ENCODE data around the gene PPP1R14B. TPM values are rescaled to one million over a fixed set of nuclear protein-coding genes. Genes with fewer than 3 reads are reported as not detected.

PPP1R14B gene
- total and polyA plus RNA-seq, 2 experiments from 2014 or later = 115 to 239 TPM

DNA sequence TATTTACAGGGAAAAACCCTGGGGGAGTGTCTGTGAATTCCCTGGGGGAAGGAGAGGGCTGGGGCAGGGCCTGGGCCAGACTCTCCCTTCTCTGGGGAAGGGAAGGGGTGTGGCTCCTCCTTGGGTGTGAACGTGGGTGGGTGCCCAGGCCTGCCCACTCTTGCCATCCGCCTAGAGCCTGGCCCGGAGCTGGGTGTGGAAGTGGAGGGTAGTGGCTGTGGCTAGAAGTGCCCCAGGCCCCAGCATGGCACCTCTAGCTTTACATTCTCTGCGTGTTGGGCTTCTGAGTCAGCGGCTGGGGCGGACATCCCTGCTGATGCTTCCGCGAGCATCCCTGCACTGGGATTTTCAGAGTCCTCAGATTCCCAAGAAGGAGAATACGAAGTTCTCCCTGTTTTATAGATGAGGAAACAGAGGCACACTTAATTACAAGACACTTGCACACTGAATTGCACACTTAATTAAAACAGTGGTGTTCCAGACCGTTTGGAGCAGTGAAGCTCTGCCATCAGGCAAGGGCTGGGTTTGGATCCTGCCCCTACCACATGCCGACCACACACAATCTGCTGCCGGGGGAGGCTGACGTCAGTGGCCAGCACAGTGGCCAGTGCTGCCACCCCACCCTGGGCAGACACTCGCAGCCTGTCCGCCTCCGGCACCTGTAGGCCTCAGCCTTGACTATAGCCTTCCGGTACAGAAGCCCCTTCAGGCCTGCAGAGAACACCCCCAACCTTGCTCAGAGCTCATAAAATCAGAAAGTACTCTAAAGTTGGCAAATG is 30.1 kb upstream of the PPP1R14B start:
- peak; percentile 92 for DNase-seq
- peak overlapping the region; percentile 58 for H3K4me2 ChIP-seq (ENCODE audit: unreplicated experiment)

GRCh38 chr11:64275841-64276240 is 29.1 kb upstream of the PPP1R14B start:
- no peak for DNase-seq
- Histone ChIP-seq H2AFZ (no peak overlapping the region), H3K79me2 (ENCODE audit: insufficient read depth) (peaks cover 34% of the 10 kb centered on the region), H3K36me3 (ENCODE audit: low read depth) (0 out of 2 replicates have a peak, but pooled peaks cover 4% of the 10 kb centered on the region), H3K27ac (peak overlapping the region; percentile 34; the same call in 1 of the 2 replicates), H3K9ac (no peak overlapping the region), H4K20me1 (ENCODE audit: insufficient read depth) (no peaks in the 10 kb centered on the region), H3K4me1 (ENCODE audit: insufficient read depth) (peaks cover 21% of the 10 kb centered on the region), H3K9me2 (ENCODE audit: insufficient read depth) (no peaks in the 10 kb centered on the region), H3F3A (ENCODE audit: insufficient read depth) (peaks cover 36% of the 10 kb centered on the region), H3K27me3 (replicated peaks; ENCODE audit: insufficient read depth) (no peaks in the 10 kb centered on the region), H3K4me3 (no peak overlapping the region), H3K4me2 (ENCODE audit: unreplicated experiment) (no peak overlapping the region), H3K9me3 (ENCODE audit: low read depth) (no peaks in the 10 kb centered on the region)
- in situ Hi-C loops (cut with MboI) = no loop called here
- WGBS, 2 experiments (ENCODE audit: low coverage in 1 of 2, low lambda C conversion rate in 2 of 2, missing lambda C conversion rate in 2 of 2) = 82 to 83% methylated on average over 2 of the region's 2 CpGs
- TF ChIP-seq EZH2phosphoT487 (IDR thresholded peaks at IDR 0.05; ENCODE audit: insufficient read depth, low read depth) (no peak), EZH2 (IDR thresholded peaks at IDR 0.05; ENCODE audit: insufficient read depth, poor library complexity, severe bottlenecking) (no peak)

More for the DNA sequence above, 30.1 kb upstream of the PPP1R14B start:
- no peaks in the 10 kb centered on the region for H3K27me3 ChIP-seq (replicated peaks; ENCODE audit: insufficient read depth)
- no peaks in the 10 kb centered on the region for H4K20me1 ChIP-seq (ENCODE audit: insufficient read depth)
- H3F3A ChIP-seq (ENCODE audit: insufficient read depth) = peaks cover 32% of the 10 kb centered on the region
- peak overlapping the region; percentile 52 for H3K9ac ChIP-seq
- H3K4me1 ChIP-seq (ENCODE audit: insufficient read depth) = peaks cover 19% of the 10 kb centered on the region
- peak overlapping the region; percentile 68 for H2AFZ ChIP-seq
- 0 out of 2 replicates have a peak, but pooled peaks cover 4% of the 10 kb centered on the region for H3K36me3 ChIP-seq (ENCODE audit: low read depth)
- H3K79me2 ChIP-seq (ENCODE audit: insufficient read depth) = peaks cover 37% of the 10 kb centered on the region
- no peak for TF ChIP-seq EZH2phosphoT487 (IDR thresholded peaks at IDR 0.05; ENCODE audit: insufficient read depth, low read depth)
- no peak for TF ChIP-seq EZH2 (IDR thresholded peaks at IDR 0.05; ENCODE audit: insufficient read depth, poor library complexity, severe bottlenecking)
- H3K27ac ChIP-seq = peak overlapping the region; percentile 84
- peak overlapping the region; percentile 15; the same call in 1 of the 2 replicates for H3K4me3 ChIP-seq
- 18 to 23% methylated on average over 17 of the region's 17 CpGs for WGBS, 2 experiments (ENCODE audit: low coverage in 1 of 2, low lambda C conversion rate in 2 of 2, missing lambda C conversion rate in 2 of 2)
- no peaks in the 10 kb centered on the region for H3K9me3 ChIP-seq (ENCODE audit: low read depth)
- in situ Hi-C loops (cut with MboI) = no loop called here
- no peaks in the 10 kb centered on the region for H3K9me2 ChIP-seq (ENCODE audit: insufficient read depth)

- DNase-seq = no peak
- TF ChIP-seq EZH2phosphoT487 (IDR thresholded peaks at IDR 0.05; ENCODE audit: insufficient read depth, low read depth) = no peak
- TF ChIP-seq EZH2 (IDR thresholded peaks at IDR 0.05; ENCODE audit: insufficient read depth, poor library complexity, severe bottlenecking) = no peak
- H3K9me3 ChIP-seq (ENCODE audit: low read depth) = no peaks in the 10 kb centered on the region
- H2AFZ ChIP-seq = no peak overlapping the region
- in situ Hi-C loops (cut with MboI) = no loop called here
- WGBS, 2 experiments (ENCODE audit: low coverage in 1 of 2, low lambda C conversion rate in 2 of 2, missing lambda C conversion rate in 2 of 2) = 92% methylated on average over 13 to 15 of the region's 15 CpGs
- H3F3A ChIP-seq (ENCODE audit: insufficient read depth) = peaks cover 41% of the 10 kb centered on the region
- H3K9me2 ChIP-seq (ENCODE audit: insufficient read depth) = no peaks in the 10 kb centered on the region
- peaks cover 21% of the 10 kb centered on the region for H3K4me1 ChIP-seq (ENCODE audit: insufficient read depth)
- no peak overlapping the region for H3K27ac ChIP-seq
- H3K4me2 ChIP-seq (ENCODE audit: unreplicated experiment) = no peak overlapping the region
- H3K27me3 ChIP-seq (replicated peaks; ENCODE audit: insufficient read depth) = no peaks in the 10 kb centered on the region
- H3K9ac ChIP-seq = no peak overlapping the region
- H3K4me3 ChIP-seq = no peak overlapping the region
- 0 out of 2 replicates have a peak, but pooled peaks cover 4% of the 10 kb centered on the region for H3K36me3 ChIP-seq (ENCODE audit: low read depth)
- no peaks in the 10 kb centered on the region for H4K20me1 ChIP-seq (ENCODE audit: insufficient read depth)
- H3K79me2 ChIP-seq (ENCODE audit: insufficient read depth) = peaks cover 34% of the 10 kb centered on the region
These were observed 28.5 kb upstream of the PPP1R14B start for GRCh38 chr11:64275031-64275800.

- in situ Hi-C loops (cut with MboI) = no loop called here
- H3K36me3 ChIP-seq (ENCODE audit: low read depth) = no peaks in the 10 kb centered on the region
These were observed 22.9 kb upstream of the PPP1R14B start for GRCh38 chr11:64269540-64270220.

More at GRCh38 chr11:64269540-64270220, 22.9 kb upstream of the PPP1R14B start:
- TF ChIP-seq EZH2 (IDR thresholded peaks at IDR 0.05; ENCODE audit: insufficient read depth, poor library complexity, severe bottlenecking) (no peak), EZH2phosphoT487 (IDR thresholded peaks at IDR 0.05; ENCODE audit: insufficient read depth, low read depth) (no peak)
- peak overlapping the region; percentile 84 for H3K9ac ChIP-seq
- H4K20me1 ChIP-seq (ENCODE audit: insufficient read depth) = no peaks in the 10 kb centered on the region
- H3K9me2 ChIP-seq (ENCODE audit: insufficient read depth) = no peaks in the 10 kb centered on the region
- peaks cover 23% of the 10 kb centered on the region for H3F3A ChIP-seq (ENCODE audit: insufficient read depth)
- peak overlapping the region; percentile 87 for H3K4me3 ChIP-seq
- H3K79me2 ChIP-seq (ENCODE audit: insufficient read depth) = peaks cover 30% of the 10 kb centered on the region
- no peaks in the 10 kb centered on the region for H3K9me3 ChIP-seq (ENCODE audit: low read depth)
- peaks cover 23% of the 10 kb centered on the region for H3K4me1 ChIP-seq (ENCODE audit: insufficient read depth)
- peak overlapping the region; percentile 62 for H2AFZ ChIP-seq
- H3K27me3 ChIP-seq (replicated peaks; ENCODE audit: insufficient read depth) = no peaks in the 10 kb centered on the region
- 1% methylated on average over 48 to 58 of the region's 58 CpGs for WGBS, 2 experiments (ENCODE audit: low coverage in 1 of 2, low lambda C conversion rate in 2 of 2, missing lambda C conversion rate in 2 of 2)
- DNase-seq = peak; percentile 100
- peak overlapping the region; percentile 83 for H3K4me2 ChIP-seq (ENCODE audit: unreplicated experiment)
- peak overlapping the region; percentile 83 for H3K27ac ChIP-seq

Data from GM23248 (cell line).